Neural crest cell (in vitro differentiated cells): ENCODE results near the gene TTLL7. TPM values are rescaled to one million over a fixed set of nuclear protein-coding genes. Genes with fewer than 3 reads are reported as not detected.
A peak's percentile ranks its signal among the peaks of the same experiment; 100 is the strongest.

ENCODE experiments used
- DNase-seq: peaks from one replicate; pipeline ENCODE4 v3.0.0; 2021; ENCODE audit warnings: low read depth, mixed read lengths, low spot score
- H3K27ac Mint-ChIP-seq: one replicate; pipeline ENCODE4 v1.8.0; 2021; ENCODE audit warnings: mild to moderate bottlenecking, mixed read lengths; ENCODE audit not compliant: unreplicated experiment
- H3K27me3 Mint-ChIP-seq: 2 replicates; pipeline ENCODE4 v1.8.0; 2021; ENCODE audit warnings: low read depth, mild to moderate bottlenecking, mixed read lengths
- H3K36me3 Mint-ChIP-seq: 2 replicates; pipeline ENCODE4 v1.8.0; 2021; ENCODE audit warnings: low read depth, mild to moderate bottlenecking, mixed read lengths
- H3K4me1 Mint-ChIP-seq: 2 replicates; pipeline ENCODE4 v1.8.0; 2021; ENCODE audit warnings: mixed read lengths
- H3K4me3 Mint-ChIP-seq: one replicate; pipeline ENCODE4 v1.8.0; 2021; ENCODE audit warnings: mild to moderate bottlenecking, mixed read lengths
- H3K9me3 Mint-ChIP-seq: 2 replicates; pipeline ENCODE4 v1.8.0; 2021; ENCODE audit warnings: mixed read lengths
- CTCF ChIP-seq: fragments of 200-600 bp; sonication (generic); conservative IDR thresholded peaks from 2 replicates; pipeline ENCODE4 v1.5.0; 2021; ENCODE audit warnings: antibody characterized with exemption, mild to moderate bottlenecking
- total RNA-seq: library from RNA; stranded (reverse); gene quantifications from 2 replicates; pipeline ENCODE4 v1.2.1, GENCODE V29; 2021

TTLL7 gene
- total RNA-seq, 1 donor from 2014 or later = 10.5 TPM

DNA sequence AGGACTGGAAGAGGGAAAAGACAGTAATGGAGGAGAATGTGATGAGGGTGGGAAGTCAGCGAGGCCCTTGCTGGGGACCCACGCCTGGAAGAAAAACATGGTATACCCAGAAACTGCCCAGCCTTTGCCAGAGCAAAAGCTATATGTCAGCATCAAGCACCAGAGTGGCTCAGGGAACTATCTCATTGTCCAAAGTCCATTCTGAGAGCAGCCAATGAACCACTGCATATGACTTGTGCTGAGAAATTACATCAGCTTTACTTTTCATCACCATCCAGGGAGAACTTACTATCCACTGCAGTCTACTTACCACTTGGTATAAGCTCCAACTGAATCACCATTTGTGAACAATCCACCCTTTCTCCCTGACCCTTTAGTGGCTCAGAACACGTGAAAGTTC lies 148.1 kb downstream of the TTLL7 start:
- no peak for TF ChIP-seq CTCF
- no peaks in the 10 kb centered on the region for H3K36me3 Mint-ChIP-seq
- DNase-seq = no peak
- H3K4me1 Mint-ChIP-seq = peaks cover 4% of the 10 kb centered on the region
- no peak overlapping the region for H3K27ac Mint-ChIP-seq
- no peaks in the 10 kb centered on the region for H3K27me3 Mint-ChIP-seq
- H3K9me3 Mint-ChIP-seq = peaks cover 2% of the 10 kb centered on the region
- no peak overlapping the region for H3K4me3 Mint-ChIP-seq

GRCh38 chr1:83849191-83850061 lies 149.5 kb downstream of the TTLL7 start:
- no peak for DNase-seq
- H3K9me3 Mint-ChIP-seq = peaks cover 2% of the 10 kb centered on the region
- H3K4me3 Mint-ChIP-seq = no peak overlapping the region
- TF ChIP-seq CTCF = peak; percentile 15
- no peaks in the 10 kb centered on the region for H3K27me3 Mint-ChIP-seq
- no peaks in the 10 kb centered on the region for H3K36me3 Mint-ChIP-seq
- H3K4me1 Mint-ChIP-seq = no peaks in the 10 kb centered on the region
- no peak overlapping the region for H3K27ac Mint-ChIP-seq

DNA sequence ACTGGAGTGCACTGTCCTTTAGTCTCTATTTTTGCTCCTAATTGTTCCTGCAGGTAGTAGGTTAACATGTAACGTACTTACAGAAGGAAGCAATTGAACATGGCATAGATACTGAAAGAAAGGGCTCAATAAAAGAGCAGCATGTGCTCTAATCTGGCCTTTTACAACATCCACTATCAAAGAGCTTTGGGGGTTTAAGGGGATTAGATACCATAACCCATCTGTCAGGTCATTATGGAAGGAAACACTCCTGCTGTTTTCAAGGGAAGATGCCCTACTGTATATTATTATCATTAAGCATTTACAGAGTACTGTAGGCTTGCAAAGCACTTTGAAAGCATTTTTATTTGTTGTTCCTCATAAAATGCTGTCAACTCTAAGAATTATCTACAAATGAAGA lies 152.8 kb downstream of the TTLL7 start:
- no peak for TF ChIP-seq CTCF

GRCh38 chr1:83845437-83846071 lies 153.4 kb downstream of the TTLL7 start:
- no peaks in the 10 kb centered on the region for H3K27me3 Mint-ChIP-seq
- no peak for DNase-seq
- TF ChIP-seq CTCF = no peak
- no peak overlapping the region for H3K4me3 Mint-ChIP-seq
- H3K9me3 Mint-ChIP-seq = peaks cover 2% of the 10 kb centered on the region
- H3K4me1 Mint-ChIP-seq = no peaks in the 10 kb centered on the region
- H3K27ac Mint-ChIP-seq = no peak overlapping the region
- H3K36me3 Mint-ChIP-seq = no peaks in the 10 kb centered on the region

More for the DNA sequence above, 152.8 kb downstream of the TTLL7 start:
- Mint-ChIP-seq H3K4me3 (no peak overlapping the region), H3K36me3 (no peaks in the 10 kb centered on the region), H3K4me1 (no peaks in the 10 kb centered on the region), H3K27ac (no peak overlapping the region), H3K9me3 (peaks cover 2% of the 10 kb centered on the region), H3K27me3 (no peaks in the 10 kb centered on the region)
- DNase-seq = no peak

DNA sequence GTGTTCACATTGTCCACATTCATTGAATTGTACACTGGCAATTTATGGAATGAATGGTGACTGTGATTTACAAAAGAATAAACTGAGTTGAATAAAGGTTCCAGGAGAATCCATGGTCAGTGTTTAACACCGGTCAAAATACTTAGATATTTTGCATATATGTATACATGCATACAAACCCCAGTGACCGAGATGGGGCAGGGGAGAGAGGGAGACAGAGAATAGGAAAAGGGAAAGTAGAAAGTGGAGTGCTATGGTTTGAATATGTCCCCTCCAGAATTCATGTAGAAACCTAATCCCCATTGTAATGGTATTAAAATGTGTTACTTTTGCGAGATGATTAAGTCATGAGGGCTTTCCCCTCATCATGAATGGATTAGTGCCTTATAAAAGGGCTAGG lies 154.4 kb downstream of the TTLL7 start:
- Mint-ChIP-seq H3K9me3 (peaks cover 2% of the 10 kb centered on the region), H3K4me3 (no peak overlapping the region), H3K36me3 (no peaks in the 10 kb centered on the region), H3K27ac (no peak overlapping the region), H3K4me1 (no peaks in the 10 kb centered on the region), H3K27me3 (no peaks in the 10 kb centered on the region)
- TF ChIP-seq CTCF = no peak
- no peak for DNase-seq
